DOHH2 (cell line): ENCODE results near the gene PDZRN4.
"Not testable (repeated sequence)": the region's sequence is repeated elsewhere in the genome, so short reads cannot be mapped to it uniquely, and the experiment has no call there.

Experiments used
- H3F3A ChIP-seq: fragments of 200-600 bp; sonication (generic), shearing (Covaris generic); 2 replicates; pipeline ENCODE4 v1.6.0; 2016; ENCODE audit warnings: antibody characterized with exemption, mild to moderate bottlenecking; ENCODE audit not compliant: control insufficient read depth, insufficient read depth
- H3K27ac ChIP-seq: fragments of 200-600 bp; sonication (generic); 2 replicates; pipeline ENCODE4 v1.5.1; 2014; ENCODE audit warnings: low read depth, mild to moderate bottlenecking, low read length, moderate library complexity
- H3K27me3 ChIP-seq: fragments of 200-600 bp; sonication (generic); 2 replicates; pipeline ENCODE4 v1.6.1; 2014; ENCODE audit warnings: mild to moderate bottlenecking, low read length, mixed read lengths; ENCODE audit not compliant: control insufficient read depth
- H3K36me3 ChIP-seq: fragments of 200-600 bp; sonication (generic); 2 replicates; pipeline ENCODE4 v1.6.1; 2014; ENCODE audit warnings: mild to moderate bottlenecking, low read length, moderate library complexity, mixed read lengths; ENCODE audit not compliant: control insufficient read depth
- H3K4me1 ChIP-seq: fragments of 200-600 bp; sonication (generic); 2 replicates; pipeline ENCODE4 v1.6.1; 2014; ENCODE audit warnings: mild to moderate bottlenecking, low read length, mixed read lengths; ENCODE audit not compliant: control insufficient read depth
- H3K4me2 ChIP-seq: fragments of 200-600 bp; sonication (generic); 2 replicates; pipeline ENCODE4 v1.6.0; 2014; ENCODE audit warnings: mild to moderate bottlenecking, low read length, moderate library complexity
- H3K4me3 ChIP-seq: fragments of 200-600 bp; sonication (generic); 2 replicates; pipeline ENCODE4 v1.5.1; 2014; ENCODE audit warnings: mild to moderate bottlenecking, low read length, mixed read lengths
- H3K79me2 ChIP-seq: fragments of 200-600 bp; sonication (generic); 2 replicates; pipeline ENCODE4 v1.6.1; 2014; ENCODE audit warnings: mild to moderate bottlenecking, low read length, mixed read lengths; ENCODE audit not compliant: control insufficient read depth
- H3K9me2 ChIP-seq: fragments of 200-600 bp; sonication (generic); replicated peaks from 2 replicates; pipeline ENCODE4 v1.6.1; 2014; ENCODE audit warnings: mild to moderate bottlenecking, low read length, mixed read lengths; ENCODE audit not compliant: control insufficient read depth
- H3K9me3 ChIP-seq: fragments of 200-600 bp; sonication (generic); 2 replicates; pipeline ENCODE4 v1.6.1; 2014; ENCODE audit warnings: antibody characterized with exemption, low read length, mixed read lengths; ENCODE audit not compliant: control insufficient read depth, insufficient read depth
- H4K20me1 ChIP-seq: fragments of 200-600 bp; sonication (generic); 2 replicates; pipeline ENCODE4 v1.6.0; 2014; ENCODE audit warnings: low read depth, mild to moderate bottlenecking, antibody characterized with exemption, low read length, moderate library complexity; ENCODE audit not compliant: control insufficient read depth, insufficient read depth
- CTCF ChIP-seq: fragments of 200-600 bp; sonication (generic); IDR thresholded peaks from one replicate; pipeline ENCODE4 v1.5.1; 2014; ENCODE audit warnings: antibody characterized with exemption, mild to moderate bottlenecking, low read depth, low read length; ENCODE audit not compliant: poor library complexity, severe bottlenecking
- EZH2phosphoT487 ChIP-seq: fragments of 200-600 bp; sonication (generic); IDR thresholded peaks from 2 replicates; pipeline ENCODE4 v1.6.1; 2017; ENCODE audit warnings: borderline replicate concordance, mild to moderate bottlenecking, antibody characterized with exemption, low read length, moderate library complexity, mixed read lengths

Gene PDZRN4

GRCh38 chr12:41612892-41613557 is 424.9 kb downstream of the PDZRN4 start:
- Histone ChIP-seq H3K4me3 (no peak overlapping the region), H3K9me3 (no peaks in the 10 kb centered on the region), H3K4me2 (no peak overlapping the region), H3K27me3 (no peaks in the 10 kb centered on the region), H3K36me3 (no peaks in the 10 kb centered on the region), H3K27ac (no peak overlapping the region), H3K79me2 (no peaks in the 10 kb centered on the region), H3F3A (no peaks in the 10 kb centered on the region), H3K9me2 (no peaks in the 10 kb centered on the region), H4K20me1 (no peaks in the 10 kb centered on the region), H3K4me1 (no peaks in the 10 kb centered on the region)
- no peak for TF ChIP-seq CTCF
- no peak for TF ChIP-seq EZH2phosphoT487

- not testable (repeated sequence) for H3K4me2 ChIP-seq, H3K9me2 ChIP-seq, H3K4me3 ChIP-seq, H3K27me3 ChIP-seq, H4K20me1 ChIP-seq, H3K79me2 ChIP-seq, H3K4me1 ChIP-seq, H3K36me3 ChIP-seq, H3K9me3 ChIP-seq, H3F3A ChIP-seq, H3K27ac ChIP-seq
Measured at GRCh38 chr12:41615174-41615573, 427.1 kb downstream of the PDZRN4 start.

- TF ChIP-seq CTCF (no peak), EZH2phosphoT487 (no peak)
- Histone ChIP-seq H3F3A (no peaks in the 10 kb centered on the region), H3K9me2 (no peaks in the 10 kb centered on the region), H3K9me3 (no peaks in the 10 kb centered on the region), H3K27me3 (no peaks in the 10 kb centered on the region), H3K27ac (no peak overlapping the region), H3K4me1 (no peaks in the 10 kb centered on the region), H3K4me3 (no peak overlapping the region), H3K79me2 (no peaks in the 10 kb centered on the region), H3K36me3 (no peaks in the 10 kb centered on the region), H3K4me2 (no peak overlapping the region), H4K20me1 (no peaks in the 10 kb centered on the region)
Measured at GRCh38 chr12:41619705-41620104, 431.6 kb downstream of the PDZRN4 start.

GRCh38 chr12:41621291-41621690 is 433.2 kb downstream of the PDZRN4 start:
- Histone ChIP-seq H3K9me3 (no peaks in the 10 kb centered on the region), H4K20me1 (no peaks in the 10 kb centered on the region), H3K4me1 (no peaks in the 10 kb centered on the region), H3K27me3 (no peaks in the 10 kb centered on the region), H3K27ac (no peak overlapping the region), H3K9me2 (no peaks in the 10 kb centered on the region), H3K4me2 (no peak overlapping the region), H3K36me3 (no peaks in the 10 kb centered on the region), H3F3A (no peaks in the 10 kb centered on the region), H3K79me2 (no peaks in the 10 kb centered on the region), H3K4me3 (no peak overlapping the region)
- no peak for TF ChIP-seq CTCF
- no peak for TF ChIP-seq EZH2phosphoT487
